NCI-H2029 (cell line): ENCODE measurements around the gene UBA1.

ENCODE experiments used
- DNase-seq: peaks from one replicate; lab custom pipeline; 2025; lab: John Stamatoyannopoulos, UW

Gene UBA1

DNA sequence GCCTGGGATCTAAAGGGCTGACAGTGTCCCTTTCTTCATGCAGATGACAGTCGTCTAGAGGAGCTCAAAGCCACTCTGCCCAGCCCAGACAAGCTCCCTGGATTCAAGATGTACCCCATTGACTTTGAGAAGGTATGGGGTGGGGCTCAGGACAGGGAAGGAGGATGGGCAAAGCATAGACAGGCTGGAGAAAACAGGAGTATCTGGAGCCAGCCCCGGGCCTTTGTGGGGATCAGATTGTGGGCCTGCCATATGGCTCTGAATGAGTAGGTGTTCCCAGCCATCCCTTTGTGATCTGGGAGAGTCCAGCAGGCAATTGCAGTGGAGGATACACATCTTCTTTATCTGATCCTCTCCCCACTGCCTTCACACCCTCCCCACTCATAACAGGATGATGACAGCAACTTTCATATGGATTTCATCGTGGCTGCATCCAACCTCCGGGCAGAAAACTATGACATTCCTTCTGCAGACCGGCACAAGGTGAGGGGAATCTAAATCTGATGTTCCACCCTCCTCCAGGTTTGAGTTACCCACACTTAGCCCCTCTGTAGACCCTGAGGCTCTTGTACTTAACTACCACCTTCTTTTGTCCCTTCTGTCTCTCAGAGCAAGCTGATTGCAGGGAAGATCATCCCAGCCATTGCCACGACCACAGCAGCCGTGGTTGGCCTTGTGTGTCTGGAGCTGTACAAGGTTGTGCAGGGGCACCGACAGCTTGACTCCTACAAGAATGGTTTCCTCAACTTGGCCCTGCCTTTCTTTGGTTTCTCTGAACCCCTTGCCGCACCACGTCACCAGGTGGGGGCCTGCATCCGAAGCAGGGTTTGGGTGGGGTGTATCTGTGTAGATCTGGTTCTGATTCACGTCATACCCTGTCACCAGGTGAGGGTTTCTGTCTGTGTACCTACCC, 19.0 kb downstream of the UBA1 start:
- no peak for DNase-seq

DNA sequence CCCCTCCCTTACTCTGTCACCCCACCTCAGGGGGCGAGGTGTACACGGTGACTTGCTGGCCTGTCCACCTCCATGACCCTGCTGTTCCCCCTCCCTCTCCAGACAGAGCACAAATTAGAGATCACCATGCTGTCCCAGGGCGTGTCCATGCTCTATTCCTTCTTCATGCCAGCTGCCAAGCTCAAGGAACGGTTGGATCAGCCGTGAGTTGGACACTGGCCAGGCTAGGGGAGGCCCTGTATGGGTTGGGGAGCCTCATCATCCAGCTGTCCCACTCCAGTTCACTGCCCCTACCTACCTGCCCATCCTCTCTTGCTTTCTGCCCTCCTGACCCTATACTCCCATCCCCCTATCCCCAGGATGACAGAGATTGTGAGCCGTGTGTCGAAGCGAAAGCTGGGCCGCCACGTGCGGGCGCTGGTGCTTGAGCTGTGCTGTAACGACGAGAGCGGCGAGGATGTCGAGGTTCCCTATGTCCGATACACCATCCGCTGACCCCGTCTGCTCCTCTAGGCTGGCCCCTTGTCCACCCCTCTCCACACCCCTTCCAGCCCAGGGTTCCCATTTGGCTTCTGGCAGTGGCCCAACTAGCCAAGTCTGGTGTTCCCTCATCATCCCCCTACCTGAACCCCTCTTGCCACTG, 20.9 kb downstream of the UBA1 start:
- DNase-seq = no peak

DNA sequence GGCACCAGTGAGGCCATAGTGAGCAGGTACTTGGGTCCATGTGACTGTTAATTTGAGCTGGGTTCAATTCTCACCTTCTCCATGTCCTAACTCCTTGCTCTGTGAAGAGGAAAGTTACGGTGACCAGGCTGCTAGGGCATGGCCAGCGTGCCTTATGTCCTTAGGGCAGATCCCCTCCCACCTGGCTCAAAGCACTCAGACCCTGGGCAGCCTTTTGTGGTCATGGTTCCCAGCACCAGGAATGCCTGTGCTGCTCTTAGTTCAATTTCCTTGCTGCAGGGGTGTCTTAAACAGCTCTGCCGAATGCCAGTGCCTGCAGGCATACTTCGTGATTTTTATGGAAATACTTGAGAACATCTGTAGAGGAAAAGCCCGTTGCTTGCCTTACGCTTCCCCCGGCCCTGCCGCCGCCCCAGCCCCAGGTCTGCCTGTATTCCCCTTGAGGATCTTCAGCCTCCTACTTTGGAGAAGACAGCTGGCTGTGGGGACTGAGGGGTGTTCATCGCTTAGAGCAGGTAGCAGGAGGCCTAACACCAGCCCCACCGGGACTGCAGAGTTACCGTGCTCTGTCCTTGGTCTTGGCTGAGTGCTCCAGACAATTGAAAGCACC, 21.8 kb downstream of the UBA1 start:
- no peak for DNase-seq

DNA sequence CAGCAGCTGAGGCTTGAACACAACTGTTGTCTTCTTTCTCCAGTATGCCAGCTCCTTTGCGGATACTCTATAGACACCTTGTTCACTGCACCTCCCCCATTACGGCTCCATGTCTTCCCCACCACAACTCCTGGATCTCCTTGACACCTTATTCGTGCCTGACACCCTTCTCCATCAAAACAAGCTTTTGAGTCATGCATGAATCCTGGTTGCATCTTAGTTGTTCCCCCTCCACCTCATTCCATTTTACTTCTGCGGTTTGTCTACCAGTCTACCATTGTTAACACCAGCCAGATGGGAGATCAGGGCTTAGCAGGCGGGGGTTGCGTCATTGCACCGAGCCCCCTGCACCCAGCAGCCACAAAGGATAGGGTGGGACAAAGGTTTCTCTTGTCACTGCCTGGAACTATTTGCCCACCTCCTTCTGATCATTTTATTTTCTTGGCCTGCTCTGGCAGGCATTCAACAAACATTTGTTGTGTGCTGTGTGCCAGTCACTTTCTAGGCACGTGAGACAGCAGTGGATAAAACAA, 22.8 kb downstream of the UBA1 start:
- no peak for DNase-seq

DNA sequence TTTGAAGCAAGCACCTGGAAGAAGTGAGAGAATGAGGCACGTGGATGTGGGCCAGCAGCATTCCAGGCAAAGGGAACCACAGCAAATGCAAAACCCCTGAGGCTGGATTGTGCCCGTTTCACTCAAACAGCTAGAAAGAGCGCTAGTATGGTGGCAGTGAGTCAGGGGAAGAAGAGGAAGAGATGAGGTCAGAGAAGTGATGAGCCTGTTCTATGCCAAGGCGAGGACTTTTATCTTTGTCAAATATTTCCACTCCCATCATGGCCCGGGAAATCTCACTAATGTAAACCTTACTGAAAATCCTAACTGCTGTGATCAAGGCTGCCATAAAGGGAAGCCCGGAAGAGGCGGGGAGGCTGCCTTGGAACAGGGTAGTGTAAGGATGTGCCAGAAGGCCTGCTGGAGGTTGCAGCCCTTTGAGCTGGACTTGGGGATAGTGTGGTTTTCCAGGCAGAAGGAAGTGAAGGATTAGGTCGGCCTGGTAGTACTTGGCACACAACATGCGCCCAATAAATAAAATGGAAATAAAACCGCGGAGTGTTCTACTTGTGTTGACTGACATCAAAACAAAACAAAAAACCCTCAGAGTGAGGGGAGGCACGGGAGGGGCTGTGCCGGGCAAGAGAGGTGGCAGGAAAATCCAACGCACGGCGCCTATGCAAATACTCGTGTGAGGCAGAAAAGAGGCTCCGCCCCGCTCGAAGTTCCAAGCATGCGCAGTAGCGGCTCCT, 23.7 kb downstream of the UBA1 start:
- peak; percentile 47 for DNase-seq

DNA sequence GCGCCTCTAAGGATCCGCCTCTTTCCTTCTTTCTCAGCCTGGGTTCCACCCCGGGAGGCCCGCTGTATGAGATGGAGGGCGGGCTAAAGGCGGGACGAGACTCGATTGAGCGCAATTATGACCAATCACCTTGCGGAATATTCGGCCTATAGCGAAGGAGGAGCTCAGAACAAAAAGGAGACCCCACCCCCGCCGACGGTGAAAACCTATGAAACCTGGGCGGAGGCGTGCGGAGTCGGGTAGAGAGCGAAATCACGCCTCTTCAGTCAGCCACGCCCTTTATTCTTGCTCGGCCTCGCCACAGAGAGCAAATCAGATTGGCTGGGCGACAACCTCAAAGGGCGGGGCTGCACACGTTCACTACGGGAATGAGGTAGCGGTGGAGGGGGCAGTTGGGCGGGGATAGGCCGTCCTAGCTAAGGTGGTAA, 24.2 kb downstream of the UBA1 start:
- peak; percentile 94 for DNase-seq

DNA sequence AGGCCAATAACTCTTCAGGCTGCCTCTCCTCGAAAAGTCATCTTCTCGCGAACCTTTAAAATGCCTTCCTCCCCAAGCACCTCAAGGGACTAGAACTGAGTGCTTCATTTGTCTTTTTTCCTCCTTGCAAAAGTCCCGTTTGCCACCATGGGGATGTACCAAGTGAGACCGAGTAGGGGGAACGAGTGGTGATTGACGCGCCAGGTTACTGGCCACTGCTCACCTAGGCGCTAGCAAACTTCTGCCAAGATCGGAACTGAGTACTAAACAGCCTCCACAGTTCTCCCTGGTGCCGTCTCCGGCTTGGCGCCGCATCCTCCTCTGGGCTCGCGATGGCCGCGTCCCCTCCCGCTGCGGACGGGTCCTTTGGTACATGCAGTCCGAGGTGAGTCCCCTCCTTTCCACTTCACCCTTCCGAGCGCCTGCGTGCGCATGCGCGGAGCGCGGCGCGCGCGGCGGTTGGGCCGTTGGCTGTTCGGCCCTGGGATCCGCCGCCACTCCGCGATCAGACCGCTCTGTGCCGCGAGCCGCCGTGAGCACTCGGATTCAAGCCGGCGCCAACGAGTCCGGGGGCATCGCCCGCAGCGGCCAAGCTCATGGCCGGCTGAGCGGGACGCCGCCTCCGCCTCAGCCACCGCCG, 24.8 kb downstream of the UBA1 start, which contains the start of gene CDK16:
Gene CDK16, plus strand, starts transcription at position 402 of the 640 bp plus-strand sequence. CDS start 4,877 bp downstream, outside the sequence.
- DNase-seq = peak; percentile 44

DNA sequence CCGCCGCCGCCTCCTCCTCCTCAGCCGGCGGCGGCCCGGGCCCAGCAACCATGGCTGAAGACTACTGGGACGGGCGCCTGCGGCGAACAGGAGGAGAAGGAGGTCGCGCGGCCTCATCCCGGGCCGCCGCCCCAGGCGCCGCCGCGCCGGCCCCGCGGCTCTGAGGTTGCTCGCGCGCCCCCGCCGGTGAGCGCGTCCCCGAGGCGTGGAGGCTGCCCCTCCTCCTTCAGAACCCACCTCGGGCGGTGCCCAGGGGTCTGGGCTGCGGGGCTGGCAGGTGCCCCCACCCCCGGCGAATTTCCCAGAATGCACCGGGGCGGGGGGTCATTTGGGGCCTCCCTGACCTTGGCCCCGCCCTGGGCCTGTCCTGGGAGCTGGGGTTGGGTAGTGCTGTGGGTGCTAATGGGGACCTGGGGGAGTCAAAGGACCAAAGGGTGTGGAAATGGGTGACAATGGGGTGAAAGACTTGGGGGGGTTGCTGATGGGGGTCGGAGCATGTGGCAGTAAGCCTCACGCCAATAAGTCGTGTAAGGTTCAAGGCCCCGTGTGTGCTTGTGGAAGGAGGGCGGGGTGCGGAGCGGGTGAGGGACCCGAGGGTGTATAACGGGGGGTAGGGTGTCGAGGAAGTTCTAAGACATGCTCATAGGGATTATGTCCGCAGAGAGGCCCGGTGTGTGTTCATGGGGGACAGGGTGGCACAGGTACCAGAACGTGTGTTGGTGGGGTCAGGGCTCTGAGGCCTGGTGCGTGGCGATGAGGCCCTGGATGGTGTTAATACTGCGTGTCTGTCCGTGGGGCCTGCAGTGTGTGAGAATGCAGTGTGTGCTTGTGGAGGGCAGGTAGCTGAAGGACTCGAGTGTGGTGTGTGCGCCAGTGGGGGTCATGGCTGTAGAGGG, 25.5 kb downstream of the UBA1 start:
- peak; percentile 5 for DNase-seq

DNA sequence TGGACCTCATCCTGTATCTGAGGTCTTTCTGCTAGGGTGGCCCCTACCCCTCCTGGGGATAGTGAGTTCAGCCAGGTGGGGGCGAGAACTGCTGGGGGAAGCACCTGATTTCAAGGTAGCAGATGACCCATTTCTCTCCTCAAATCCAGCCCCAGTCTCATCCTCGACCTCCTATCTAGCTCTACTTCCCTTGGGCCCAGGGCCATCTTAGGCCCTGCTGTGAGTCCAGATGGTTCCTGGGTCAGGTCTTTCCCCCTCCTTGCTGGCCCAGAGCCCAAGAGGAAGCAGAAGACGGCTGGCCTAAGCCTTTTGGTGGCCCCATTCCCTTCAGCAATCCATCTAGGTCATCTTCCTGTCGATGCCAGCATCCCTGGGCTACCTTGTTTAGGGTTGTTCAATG, 28.1 kb downstream of the UBA1 start:
- no peak for DNase-seq

DNA sequence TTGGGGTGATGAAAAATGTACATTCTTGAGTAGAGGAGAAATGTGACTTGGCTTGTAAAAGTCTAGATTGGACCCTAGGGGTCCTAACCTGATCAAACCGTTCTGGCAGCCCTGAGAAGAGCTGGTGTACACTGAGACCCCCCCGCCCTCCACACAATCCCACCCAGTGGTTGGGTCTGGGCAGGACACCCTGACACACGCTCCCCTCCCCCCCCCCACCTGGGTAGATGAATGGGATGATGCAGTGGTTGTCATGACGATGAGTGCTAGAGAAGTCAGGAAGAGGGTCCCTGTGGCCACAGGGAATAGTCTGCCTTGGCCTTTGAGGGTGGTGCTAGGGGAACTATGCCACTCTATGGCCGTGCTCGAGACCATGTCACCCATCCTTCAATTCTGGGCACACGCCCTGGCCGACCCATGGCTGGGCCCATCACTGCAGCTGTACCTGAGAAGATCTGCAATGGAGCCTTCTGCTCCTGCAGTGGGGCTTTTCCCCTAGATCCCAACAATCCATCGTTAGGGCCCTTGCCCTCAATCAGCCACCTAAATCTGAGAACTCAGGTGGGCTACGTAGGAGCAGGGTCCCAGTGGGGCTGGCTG, 29.2 kb downstream of the UBA1 start:
- no peak for DNase-seq

DNA sequence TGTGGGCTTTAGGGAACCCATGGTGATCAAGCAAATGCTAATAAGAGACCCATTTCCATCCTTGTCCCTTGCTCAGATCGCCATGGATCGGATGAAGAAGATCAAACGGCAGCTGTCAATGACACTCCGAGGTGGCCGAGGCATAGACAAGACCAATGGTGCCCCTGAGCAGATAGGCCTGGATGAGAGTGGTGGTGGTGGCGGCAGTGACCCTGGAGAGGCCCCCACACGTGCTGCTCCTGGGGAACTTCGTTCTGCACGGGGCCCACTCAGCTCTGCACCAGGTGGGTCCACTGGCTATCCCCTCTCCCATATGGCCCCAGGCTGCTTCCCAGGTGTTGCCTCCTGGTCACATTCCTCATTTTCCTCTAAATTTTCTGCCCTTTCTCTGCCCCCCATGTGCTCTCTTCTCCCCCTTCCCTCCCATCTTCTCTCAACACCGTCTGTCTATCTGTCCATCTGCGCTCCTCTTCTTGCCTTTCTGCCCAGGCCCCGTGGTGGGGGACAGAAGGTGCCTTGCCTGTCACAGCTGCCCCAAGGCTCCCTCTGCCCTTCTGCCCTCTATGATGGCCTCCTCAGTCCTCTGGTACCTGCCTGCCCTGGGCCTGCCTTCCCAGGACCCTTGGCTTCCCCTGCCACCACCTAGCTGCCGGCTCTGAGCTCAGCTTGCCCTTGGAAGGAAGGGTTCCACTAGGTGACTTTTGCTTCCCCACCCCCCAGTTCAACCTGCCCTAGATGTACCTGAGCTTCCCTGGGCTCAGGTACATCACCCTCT, 30.0 kb downstream of the UBA1 start:
- no peak for DNase-seq

DNA sequence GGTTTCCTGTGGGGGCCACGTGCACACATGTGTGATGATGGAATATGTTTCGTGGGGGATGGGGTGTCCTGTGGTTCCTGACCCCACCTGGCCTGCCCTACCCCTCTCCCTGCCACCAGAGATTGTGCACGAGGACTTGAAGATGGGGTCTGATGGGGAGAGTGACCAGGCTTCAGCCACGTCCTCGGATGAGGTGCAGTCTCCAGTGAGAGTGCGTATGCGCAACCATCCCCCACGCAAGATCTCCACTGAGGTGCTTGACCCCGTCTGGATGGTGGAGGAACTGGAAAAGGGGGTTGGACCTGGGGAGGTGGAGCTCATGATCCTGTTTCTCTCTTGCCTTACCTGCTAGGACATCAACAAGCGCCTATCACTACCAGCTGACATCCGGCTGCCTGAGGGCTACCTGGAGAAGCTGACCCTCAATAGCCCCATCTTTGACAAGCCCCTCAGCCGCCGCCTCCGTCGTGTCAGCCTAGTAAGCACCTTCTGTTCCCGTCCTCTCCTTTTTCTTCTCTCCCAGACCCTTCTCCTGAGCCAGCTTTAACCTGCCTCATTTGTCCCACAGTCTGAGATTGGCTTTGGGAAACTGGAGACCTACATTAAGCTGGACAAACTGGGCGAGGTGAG, 30.8 kb downstream of the UBA1 start:
- DNase-seq = no peak

DNA sequence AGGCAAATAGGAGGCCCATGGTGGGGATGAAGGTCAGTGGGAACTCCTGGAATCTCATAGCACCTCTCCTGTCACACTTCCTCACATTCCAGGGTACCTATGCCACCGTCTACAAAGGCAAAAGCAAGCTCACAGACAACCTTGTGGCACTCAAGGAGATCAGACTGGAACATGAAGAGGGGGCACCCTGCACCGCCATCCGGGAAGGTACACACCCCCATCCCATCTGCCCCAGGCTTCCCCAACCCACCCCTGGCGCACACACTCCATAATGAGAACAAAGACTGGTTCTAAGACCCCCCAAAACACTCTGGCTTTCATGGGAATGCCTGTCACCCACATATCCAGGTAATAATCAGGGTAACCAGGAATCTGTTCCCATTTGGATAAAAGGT, 31.3 kb downstream of the UBA1 start:
- DNase-seq = no peak

DNA sequence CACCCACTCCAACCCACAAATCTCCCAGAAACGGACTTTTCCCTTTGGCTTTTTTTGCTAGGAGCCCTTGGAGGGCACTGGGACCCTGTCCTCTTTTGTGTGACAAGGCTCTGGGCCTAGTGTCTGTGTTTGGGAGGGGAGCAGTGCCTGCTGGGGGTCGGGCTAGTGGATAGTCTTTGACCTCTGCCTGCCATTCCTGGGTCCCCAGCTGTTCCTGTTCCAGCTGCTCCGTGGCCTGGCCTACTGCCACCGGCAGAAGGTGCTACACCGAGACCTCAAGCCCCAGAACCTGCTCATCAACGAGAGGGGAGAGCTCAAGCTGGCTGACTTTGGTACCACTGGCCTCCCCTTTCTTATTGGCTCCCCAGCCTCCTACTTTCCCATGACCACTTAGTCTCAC, 32.4 kb downstream of the UBA1 start:
- DNase-seq = no peak

DNA sequence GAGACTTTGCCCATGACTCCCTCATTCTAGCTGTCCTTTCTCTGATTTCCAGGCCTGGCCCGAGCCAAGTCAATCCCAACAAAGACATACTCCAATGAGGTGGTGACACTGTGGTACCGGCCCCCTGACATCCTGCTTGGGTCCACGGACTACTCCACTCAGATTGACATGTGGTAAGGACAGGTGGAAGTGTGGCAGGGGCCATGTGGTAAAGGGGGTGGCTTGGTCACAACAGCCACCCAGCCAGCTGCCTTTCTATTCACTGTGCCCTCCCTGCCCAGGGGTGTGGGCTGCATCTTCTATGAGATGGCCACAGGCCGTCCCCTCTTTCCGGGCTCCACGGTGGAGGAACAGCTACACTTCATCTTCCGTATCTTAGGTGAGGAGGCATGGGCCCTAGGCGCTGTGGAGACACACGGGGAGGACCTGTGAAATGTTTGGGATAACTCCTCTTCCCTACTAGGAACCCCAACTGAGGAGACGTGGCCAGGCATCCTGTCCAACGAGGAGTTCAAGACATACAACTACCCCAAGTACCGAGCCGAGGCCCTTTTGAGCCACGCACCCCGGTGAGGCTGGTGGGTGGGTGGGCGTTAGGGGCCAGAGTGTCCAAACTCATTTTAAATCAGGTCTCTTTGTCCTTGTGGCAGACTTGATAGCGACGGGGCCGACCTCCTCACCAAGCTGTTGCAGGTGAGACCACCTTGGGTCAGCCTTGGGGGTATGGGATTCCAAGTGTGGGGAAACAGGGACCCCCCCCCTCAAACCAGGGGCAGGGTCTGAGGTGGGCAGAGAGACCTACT, 33.1 kb downstream of the UBA1 start:
- no peak for DNase-seq

DNA sequence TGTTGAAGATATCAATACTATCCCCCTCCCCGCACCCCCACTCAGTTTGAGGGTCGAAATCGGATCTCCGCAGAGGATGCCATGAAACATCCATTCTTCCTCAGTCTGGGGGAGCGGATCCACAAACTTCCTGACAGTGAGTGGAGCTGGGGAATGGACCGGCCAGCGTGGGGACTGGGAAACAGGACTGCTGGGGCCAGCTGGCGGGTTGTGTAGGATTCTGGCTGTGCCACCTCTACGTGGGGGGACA, 33.6 kb downstream of the UBA1 start:
- DNase-seq = no peak

DNA sequence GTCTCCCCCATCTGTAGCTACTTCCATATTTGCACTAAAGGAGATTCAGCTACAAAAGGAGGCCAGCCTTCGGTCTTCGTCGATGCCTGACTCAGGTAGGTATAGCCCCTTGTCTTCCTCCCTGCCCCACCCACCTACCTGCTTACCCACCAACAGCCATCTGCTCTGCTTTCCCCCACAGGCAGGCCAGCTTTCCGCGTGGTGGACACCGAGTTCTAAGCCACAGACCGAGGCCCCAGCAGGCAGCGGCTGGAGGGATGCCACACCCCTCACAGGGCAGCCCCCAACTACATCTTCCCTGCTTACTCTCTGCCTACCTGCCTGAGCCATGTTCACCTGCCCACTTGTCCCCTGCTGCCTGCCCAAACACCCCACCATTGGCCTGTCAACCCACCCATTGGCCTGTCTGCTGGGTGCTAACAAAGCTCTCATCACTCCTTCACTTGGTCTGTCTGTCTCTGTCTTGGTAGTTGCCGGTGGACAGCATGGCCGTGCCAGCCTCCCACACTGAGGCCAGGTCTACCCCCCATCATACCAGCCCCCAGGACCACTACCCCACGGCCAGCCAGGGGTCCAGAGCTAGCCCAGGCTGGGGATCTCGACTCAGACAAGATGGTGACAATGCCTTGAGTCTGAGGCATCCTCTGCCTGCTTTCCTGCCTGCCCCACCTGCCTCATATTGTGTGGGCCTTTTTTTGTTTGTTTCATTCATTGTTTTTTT, 35.1 kb downstream of the UBA1 start:
- no peak for DNase-seq

DNA sequence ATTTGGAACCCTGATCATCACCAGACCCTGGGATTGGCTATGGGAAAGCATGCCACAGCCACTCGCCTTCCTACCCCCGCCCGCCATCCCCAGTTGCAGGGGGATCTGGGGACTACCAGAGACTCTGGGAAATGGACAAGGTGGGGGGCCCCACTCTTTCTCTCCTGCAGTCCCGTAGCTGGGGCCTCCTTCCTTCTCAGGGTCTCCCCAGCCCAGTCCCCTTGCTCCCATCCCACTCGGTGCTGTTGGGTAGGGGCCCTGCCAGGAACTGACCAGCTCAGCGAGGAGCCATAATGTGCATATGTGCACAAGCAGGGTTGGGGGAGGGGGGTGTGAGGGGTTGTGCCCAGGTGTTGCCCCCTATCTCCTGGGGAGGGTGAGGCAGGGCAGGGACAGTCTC, 35.8 kb downstream of the UBA1 start:
- DNase-seq = no peak
